Measurements from ENCODE around the gene INPP5K. TPM values are rescaled to one million over a fixed set of nuclear protein-coding genes. Genes with fewer than 3 reads are reported as not detected.

INPP5K gene
- total and polyA plus RNA-seq, 9 donors, result 13.8 to 31.5 (median 24.5) TPM

- H3K36me3 ChIP-seq (ENCODE audit: control insufficient read depth, insufficient read depth, low read length), result peaks cover 79% of the 10 kb centered on the region
Observed at GRCh38 chr17:1548032-1548431, 31.6 kb upstream of the INPP5K start.

GRCh38 chr17:1546292-1546922 lies 30.0 kb upstream of the INPP5K start:
- no peak for DNase-seq
- Histone ChIP-seq H3K4me1 (ENCODE audit: control insufficient read depth, insufficient read depth, low read length) (no peaks in the 10 kb centered on the region), H3K4me3 (ENCODE audit: low read length) (no peak overlapping the region), H3K27me3 (ENCODE audit: control insufficient read depth, insufficient read depth, low read length) (no peaks in the 10 kb centered on the region), H3K27ac (ENCODE audit: low read length) (no peak overlapping the region), H3K36me3 (ENCODE audit: control insufficient read depth, insufficient read depth, low read length) (peaks cover 87% of the 10 kb centered on the region), H3K9me3 (replicated peaks; ENCODE audit: control insufficient read depth, low read depth, low read length) (no peaks in the 10 kb centered on the region)
- 92% methylated on average over 3 of the region's 6 CpGs for WGBS (ENCODE audit: insufficient coverage)

More at GRCh38 chr17:1548032-1548431, 31.6 kb upstream of the INPP5K start:
- no peak for DNase-seq
- no peaks in the 10 kb centered on the region for H3K27me3 ChIP-seq (ENCODE audit: control insufficient read depth, insufficient read depth, low read length)
- H3K4me3 ChIP-seq (ENCODE audit: low read length), result no peak overlapping the region
- 88% methylated on average over 16 of the region's 18 CpGs for WGBS (ENCODE audit: insufficient coverage)
- H3K27ac ChIP-seq (ENCODE audit: low read length), result no peak overlapping the region
- H3K4me1 ChIP-seq (ENCODE audit: control insufficient read depth, insufficient read depth, low read length), result no peaks in the 10 kb centered on the region
- no peaks in the 10 kb centered on the region for H3K9me3 ChIP-seq (replicated peaks; ENCODE audit: control insufficient read depth, low read depth, low read length)

- Histone ChIP-seq H3K27ac (ENCODE audit: low read length) (no peak overlapping the region), H3K36me3 (ENCODE audit: control insufficient read depth, insufficient read depth, low read length) (peaks cover 86% of the 10 kb centered on the region), H3K4me1 (ENCODE audit: control insufficient read depth, insufficient read depth, low read length) (no peaks in the 10 kb centered on the region), H3K9me3 (replicated peaks; ENCODE audit: control insufficient read depth, low read depth, low read length) (no peaks in the 10 kb centered on the region), H3K27me3 (ENCODE audit: control insufficient read depth, insufficient read depth, low read length) (no peaks in the 10 kb centered on the region), H3K4me3 (ENCODE audit: low read length) (no peak overlapping the region)
- 95% methylated on average over 5 of the region's 9 CpGs for WGBS (ENCODE audit: insufficient coverage)
- DNase-seq, result no peak
Observed at GRCh38 chr17:1545618-1546017, 29.2 kb upstream of the INPP5K start.

GRCh38 chr17:1542316-1542715 lies 25.9 kb upstream of the INPP5K start:
- DNase-seq, result no peak
- Histone ChIP-seq H3K4me3 (ENCODE audit: low read length) (no peak overlapping the region), H3K9me3 (replicated peaks; ENCODE audit: control insufficient read depth, low read depth, low read length) (no peaks in the 10 kb centered on the region), H3K27ac (ENCODE audit: low read length) (no peak overlapping the region), H3K4me1 (ENCODE audit: control insufficient read depth, insufficient read depth, low read length) (no peaks in the 10 kb centered on the region), H3K27me3 (ENCODE audit: control insufficient read depth, insufficient read depth, low read length) (no peaks in the 10 kb centered on the region), H3K36me3 (ENCODE audit: control insufficient read depth, insufficient read depth, low read length) (peaks cover 89% of the 10 kb centered on the region)
- WGBS (ENCODE audit: insufficient coverage), result 82% methylated on average over 6 of the region's 8 CpGs

- H3K4me1 ChIP-seq (ENCODE audit: control insufficient read depth, insufficient read depth, low read length), result no peaks in the 10 kb centered on the region
- 86% methylated on average over 2 of the region's 4 CpGs for WGBS (ENCODE audit: insufficient coverage)
- H3K36me3 ChIP-seq (ENCODE audit: control insufficient read depth, insufficient read depth, low read length), result peaks cover 82% of the 10 kb centered on the region
- no peak for DNase-seq
- H3K9me3 ChIP-seq (replicated peaks; ENCODE audit: control insufficient read depth, low read depth, low read length), result no peaks in the 10 kb centered on the region
- H3K27me3 ChIP-seq (ENCODE audit: control insufficient read depth, insufficient read depth, low read length), result no peaks in the 10 kb centered on the region
- no peak overlapping the region for H3K27ac ChIP-seq (ENCODE audit: low read length)
- H3K4me3 ChIP-seq (ENCODE audit: low read length), result no peak overlapping the region
Observed at GRCh38 chr17:1541367-1541904, 25.0 kb upstream of the INPP5K start.

- no peaks in the 10 kb centered on the region for H3K27me3 ChIP-seq (ENCODE audit: control insufficient read depth, insufficient read depth, low read length)
- H3K9me3 ChIP-seq (replicated peaks; ENCODE audit: control insufficient read depth, low read depth, low read length), result no peaks in the 10 kb centered on the region
- WGBS (ENCODE audit: insufficient coverage), result 88% methylated on average over 14 of the region's 15 CpGs
- H3K27ac ChIP-seq (ENCODE audit: low read length), result no peak overlapping the region
- peaks cover 74% of the 10 kb centered on the region for H3K36me3 ChIP-seq (ENCODE audit: control insufficient read depth, insufficient read depth, low read length)
- no peak for DNase-seq
- no peak overlapping the region for H3K4me3 ChIP-seq (ENCODE audit: low read length)
- H3K4me1 ChIP-seq (ENCODE audit: control insufficient read depth, insufficient read depth, low read length), result peaks cover under 1% of the 10 kb centered on the region
Observed at GRCh38 chr17:1539811-1540210, 23.4 kb upstream of the INPP5K start.

- 92% methylated on average over 4 of the region's 4 CpGs for WGBS (ENCODE audit: insufficient coverage)
- H3K36me3 ChIP-seq (ENCODE audit: control insufficient read depth, insufficient read depth, low read length), result peaks cover 72% of the 10 kb centered on the region
Observed at GRCh38 chr17:1535737-1536136, 19.3 kb upstream of the INPP5K start.

GRCh38 chr17:1533661-1534325 lies 17.4 kb upstream of the INPP5K start:
- Histone ChIP-seq H3K4me3 (ENCODE audit: low read length) (no peak overlapping the region), H3K27ac (ENCODE audit: low read length) (peak overlapping the region; percentile 63), H3K36me3 (ENCODE audit: control insufficient read depth, insufficient read depth, low read length) (peaks cover 63% of the 10 kb centered on the region), H3K9me3 (replicated peaks; ENCODE audit: control insufficient read depth, low read depth, low read length) (no peaks in the 10 kb centered on the region), H3K27me3 (ENCODE audit: control insufficient read depth, insufficient read depth, low read length) (no peaks in the 10 kb centered on the region), H3K4me1 (ENCODE audit: control insufficient read depth, insufficient read depth, low read length) (peaks cover 24% of the 10 kb centered on the region)
- WGBS (ENCODE audit: insufficient coverage), result 90% methylated on average over 17 of the region's 24 CpGs
- peak; percentile 48 for DNase-seq

More at GRCh38 chr17:1535737-1536136, 19.3 kb upstream of the INPP5K start:
- no peaks in the 10 kb centered on the region for H3K27me3 ChIP-seq (ENCODE audit: control insufficient read depth, insufficient read depth, low read length)
- H3K27ac ChIP-seq (ENCODE audit: low read length), result no peak overlapping the region
- H3K4me3 ChIP-seq (ENCODE audit: low read length), result no peak overlapping the region
- no peaks in the 10 kb centered on the region for H3K9me3 ChIP-seq (replicated peaks; ENCODE audit: control insufficient read depth, low read depth, low read length)
- DNase-seq, result no peak
- peaks cover 24% of the 10 kb centered on the region for H3K4me1 ChIP-seq (ENCODE audit: control insufficient read depth, insufficient read depth, low read length)

- peaks cover 24% of the 10 kb centered on the region for H3K4me1 ChIP-seq (ENCODE audit: control insufficient read depth, insufficient read depth, low read length)
- no peaks in the 10 kb centered on the region for H3K9me3 ChIP-seq (replicated peaks; ENCODE audit: control insufficient read depth, low read depth, low read length)
- 69% methylated on average over 6 of the region's 10 CpGs for WGBS (ENCODE audit: insufficient coverage)
- DNase-seq, result peak; percentile 27
- H3K27ac ChIP-seq (ENCODE audit: low read length), result peak overlapping the region; percentile 63
- H3K36me3 ChIP-seq (ENCODE audit: control insufficient read depth, insufficient read depth, low read length), result peaks cover 61% of the 10 kb centered on the region
- H3K4me3 ChIP-seq (ENCODE audit: low read length), result no peak overlapping the region
- no peaks in the 10 kb centered on the region for H3K27me3 ChIP-seq (ENCODE audit: control insufficient read depth, insufficient read depth, low read length)
Observed at GRCh38 chr17:1532836-1533602, 16.6 kb upstream of the INPP5K start.

GRCh38 chr17:1529863-1530262 lies 13.5 kb upstream of the INPP5K start:
- DNase-seq, result no peak
- H3K36me3 ChIP-seq (ENCODE audit: control insufficient read depth, insufficient read depth, low read length), result peaks cover 66% of the 10 kb centered on the region
- no peak overlapping the region for H3K4me3 ChIP-seq (ENCODE audit: low read length)
- H3K27ac ChIP-seq (ENCODE audit: low read length), result no peak overlapping the region
- no peaks in the 10 kb centered on the region for H3K27me3 ChIP-seq (ENCODE audit: control insufficient read depth, insufficient read depth, low read length)
- no peaks in the 10 kb centered on the region for H3K9me3 ChIP-seq (replicated peaks; ENCODE audit: control insufficient read depth, low read depth, low read length)
- H3K4me1 ChIP-seq (ENCODE audit: control insufficient read depth, insufficient read depth, low read length), result peaks cover 24% of the 10 kb centered on the region
- WGBS (ENCODE audit: insufficient coverage), result no CpG with 5 or more reads among the region's 2 CpGs
